Fibroblast of skin of abdomen (primary cell): ENCODE results near the gene WDR5B.

Source experiments
- DNase-seq: peaks from one replicate; pipeline ENCODE4 v3.0.0-alpha.2; 2013

WDR5B gene

GRCh38 chr3:122407946-122408345 lies 7.9 kb downstream of the WDR5B start:
- no peak for DNase-seq

- DNase-seq = no peak
Observed at GRCh38 chr3:122406198-122406597, 9.7 kb downstream of the WDR5B start.

GRCh38 chr3:122405015-122405414 lies 10.8 kb downstream of the WDR5B start:
- no peak for DNase-seq

GRCh38 chr3:122403489-122403888 lies 12.4 kb downstream of the WDR5B start:
- peak; percentile 47 for DNase-seq

- no peak for DNase-seq
Observed at GRCh38 chr3:122398920-122399319, 16.9 kb downstream of the WDR5B start.

GRCh38 chr3:122397201-122397600 lies 18.7 kb downstream of the WDR5B start:
- no peak for DNase-seq

GRCh38 chr3:122396511-122396910 lies 19.4 kb downstream of the WDR5B start:
- no peak for DNase-seq

- DNase-seq = no peak
Observed at GRCh38 chr3:122395582-122395981, 20.3 kb downstream of the WDR5B start.

GRCh38 chr3:122394173-122394572 lies 21.7 kb downstream of the WDR5B start:
- DNase-seq = no peak

GRCh38 chr3:122392868-122393844 lies 22.7 kb downstream of the WDR5B start:
- DNase-seq = peak; percentile 53

GRCh38 chr3:122391681-122392446 lies 24.0 kb downstream of the WDR5B start:
- DNase-seq = no peak

- no peak for DNase-seq
Observed at GRCh38 chr3:122390665-122391064, 25.2 kb downstream of the WDR5B start.

GRCh38 chr3:122389892-122390291 lies 26.0 kb downstream of the WDR5B start:
- DNase-seq = no peak

- DNase-seq = no peak
Observed at GRCh38 chr3:122389197-122389596, 26.7 kb downstream of the WDR5B start.

- no peak for DNase-seq
Observed at GRCh38 chr3:122387709-122388108, 28.2 kb downstream of the WDR5B start.

GRCh38 chr3:122383771-122384697 lies 31.8 kb downstream of the WDR5B start, which contains the start of gene FAM162A:
FAM162A (plus strand) TSS chr3:122384182; CDS start chr3:122384266, 84 bp downstream.
- peak; percentile 86 for DNase-seq

- DNase-seq = peak; percentile 85
Observed at GRCh38 chr3:122382888-122383666, 32.8 kb downstream of the WDR5B start, which contains the start of gene MIX23. MIX23 (minus strand) TSS chr3:122383231; CDS start chr3:122383224, 7 bp downstream.

GRCh38 chr3:122377975-122378374 lies 37.9 kb downstream of the WDR5B start:
- DNase-seq = no peak

- DNase-seq = no peak
Observed at GRCh38 chr3:122374034-122374433, 41.8 kb downstream of the WDR5B start.

- no peak for DNase-seq
Observed at GRCh38 chr3:122366379-122366749, 49.5 kb downstream of the WDR5B start.
